GDM1 (cell line): ENCODE measurements around the gene RGPD6.
"Not testable (repeated sequence)": the region's sequence is repeated elsewhere in the genome, so short reads cannot be mapped to it uniquely, and the experiment has no call there.

ENCODE experiments used
- DNase-seq: peaks from one replicate; lab custom pipeline; 2025; lab: John Stamatoyannopoulos, UW

Gene RGPD6

DNA sequence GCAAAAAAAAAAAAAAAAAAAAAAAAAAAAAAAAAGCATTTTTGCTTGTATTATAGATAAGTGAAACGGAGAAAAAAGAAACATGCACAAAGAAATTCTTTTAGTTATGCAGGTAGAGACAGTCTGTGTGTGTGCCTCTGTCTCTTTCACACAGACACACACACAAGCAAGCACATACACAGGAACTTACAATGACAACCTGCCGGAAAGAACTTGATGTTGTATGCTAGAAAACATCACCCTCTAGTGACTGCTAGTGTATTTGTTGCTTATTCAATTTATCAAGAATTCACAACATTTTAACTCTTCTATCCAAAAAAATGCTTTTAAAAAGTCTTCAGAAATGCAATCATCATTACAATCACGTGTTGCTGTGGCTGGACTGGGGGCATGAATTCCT lies 95.8 kb downstream of the RGPD6 start:
- not testable (repeated sequence) for DNase-seq

DNA sequence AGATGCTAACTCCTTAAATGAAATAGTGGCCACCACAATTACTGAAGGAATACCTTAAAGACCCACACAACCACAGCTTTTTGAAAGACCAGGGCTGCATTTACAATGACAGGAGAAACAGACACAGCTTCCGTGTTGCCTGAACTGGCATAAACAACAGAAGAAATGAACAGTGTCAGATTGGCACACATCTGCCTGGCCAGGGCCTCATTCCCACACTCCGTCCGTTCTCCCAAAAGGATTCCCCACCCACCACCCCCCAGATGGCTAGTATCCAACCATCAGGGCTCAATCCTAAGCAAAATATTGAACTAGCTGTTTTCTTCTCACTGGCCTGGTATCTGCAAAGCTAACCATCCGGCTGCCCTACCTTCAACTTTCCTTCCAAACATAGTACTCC lies 96.9 kb downstream of the RGPD6 start:
- not testable (repeated sequence) for DNase-seq

DNA sequence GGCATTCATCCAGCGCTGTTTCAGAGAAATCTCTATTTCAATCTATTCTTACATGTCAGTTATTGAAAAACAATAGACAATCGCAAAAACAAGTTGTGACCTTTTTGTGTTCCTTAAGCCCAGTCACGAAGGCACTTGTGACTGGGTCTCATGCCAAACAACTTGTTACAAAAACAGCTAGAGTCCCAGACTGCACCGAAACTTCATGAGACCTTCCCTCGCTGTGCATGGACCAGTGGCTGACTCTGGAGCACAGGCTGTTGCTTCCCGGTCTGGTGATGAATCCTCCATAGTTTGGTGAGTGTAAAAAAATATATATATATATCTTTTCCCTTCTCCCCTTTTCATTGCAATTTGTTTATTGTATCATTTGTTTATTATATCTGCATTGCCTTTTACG lies 99.7 kb downstream of the RGPD6 start:
- not testable (repeated sequence) for DNase-seq

DNA sequence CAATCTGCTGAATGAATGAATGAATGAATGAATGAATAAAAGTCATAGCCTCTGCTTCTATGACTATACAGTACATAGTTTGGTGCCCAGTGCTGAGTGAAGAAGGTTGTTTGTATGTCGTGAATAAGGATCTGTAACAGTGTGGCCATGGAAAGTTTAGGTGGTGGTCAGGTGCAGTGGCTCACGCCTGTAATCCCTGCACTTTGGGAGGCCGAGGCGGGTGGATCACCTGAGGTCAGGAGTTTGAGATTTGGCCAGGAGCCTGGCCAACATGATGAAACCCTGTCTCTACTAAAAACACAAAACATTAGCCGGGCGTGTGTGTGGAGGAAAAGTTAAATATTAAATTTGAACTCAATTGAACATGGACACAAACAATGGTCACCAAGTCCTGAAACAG lies 100.1 kb downstream of the RGPD6 start:
- DNase-seq, result not testable (repeated sequence)

DNA sequence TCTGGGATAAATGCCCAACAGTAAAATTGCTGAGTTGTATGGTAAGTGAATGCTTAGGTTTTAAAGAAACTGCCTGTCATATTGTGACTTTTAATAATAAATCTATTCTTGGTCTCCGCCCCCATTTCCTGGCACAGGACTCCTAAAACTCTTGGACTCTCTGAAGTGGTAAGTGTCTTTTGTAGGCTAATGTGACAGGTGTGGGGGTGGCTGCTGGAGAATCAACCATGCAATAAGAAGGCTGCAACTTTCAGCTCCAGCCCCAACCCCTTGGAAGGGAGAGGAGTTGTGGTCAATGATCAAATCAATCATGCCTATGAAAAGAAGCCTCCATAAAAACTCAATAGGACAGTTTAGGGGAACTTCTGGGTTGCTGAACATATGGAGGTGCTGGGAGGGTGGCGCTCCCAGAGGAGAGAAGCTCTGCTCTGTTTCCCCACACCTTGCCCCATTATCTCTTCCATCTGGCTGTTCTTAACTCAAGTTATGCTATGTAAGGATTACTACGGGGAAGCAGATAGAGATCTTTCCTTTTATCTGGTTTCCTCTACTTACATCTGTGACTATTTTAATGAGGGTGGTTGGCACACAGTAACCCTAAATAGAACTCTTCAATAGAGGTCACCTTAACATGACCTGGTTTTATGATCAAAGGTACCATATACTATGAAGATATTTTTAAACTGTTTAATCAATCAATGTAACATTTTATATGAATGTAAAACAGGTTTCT lies 101.2 kb downstream of the RGPD6 start:
- DNase-seq, result not testable (repeated sequence)

DNA sequence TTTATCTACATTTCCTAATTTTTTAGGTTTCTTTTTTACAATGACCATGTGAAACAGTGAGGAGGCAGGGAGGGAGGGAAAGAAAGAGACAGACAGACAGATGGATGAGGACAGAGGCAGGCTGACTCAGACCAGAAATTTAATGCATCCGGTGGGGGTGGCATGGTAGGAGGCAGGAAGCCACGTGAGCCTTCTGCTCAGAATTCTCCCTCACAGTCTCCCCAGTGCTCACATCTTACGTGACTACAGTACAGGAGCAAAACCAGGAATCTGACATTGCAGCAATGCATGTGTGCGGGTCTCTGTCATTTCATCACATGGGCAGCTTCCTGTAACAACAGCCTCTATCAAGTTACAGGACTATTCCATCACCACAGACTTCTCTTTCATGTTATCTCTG lies 102.1 kb downstream of the RGPD6 start:
- DNase-seq, result not testable (repeated sequence)

DNA sequence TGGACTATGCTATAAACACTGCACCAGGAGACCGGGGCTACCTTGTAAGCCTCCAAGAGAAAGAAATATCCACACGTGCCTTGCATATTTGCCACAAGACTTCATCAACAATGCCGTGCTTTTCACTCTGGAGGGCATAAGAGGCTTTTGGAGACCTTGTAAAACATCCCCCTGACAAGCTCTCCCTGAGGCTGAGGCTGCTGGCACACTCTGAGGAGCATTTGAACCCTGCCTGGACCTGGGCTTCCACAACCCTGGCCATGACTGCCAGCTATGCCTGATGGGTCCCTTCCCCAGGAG lies 104.0 kb downstream of the RGPD6 start:
- DNase-seq, result not testable (repeated sequence)

DNA sequence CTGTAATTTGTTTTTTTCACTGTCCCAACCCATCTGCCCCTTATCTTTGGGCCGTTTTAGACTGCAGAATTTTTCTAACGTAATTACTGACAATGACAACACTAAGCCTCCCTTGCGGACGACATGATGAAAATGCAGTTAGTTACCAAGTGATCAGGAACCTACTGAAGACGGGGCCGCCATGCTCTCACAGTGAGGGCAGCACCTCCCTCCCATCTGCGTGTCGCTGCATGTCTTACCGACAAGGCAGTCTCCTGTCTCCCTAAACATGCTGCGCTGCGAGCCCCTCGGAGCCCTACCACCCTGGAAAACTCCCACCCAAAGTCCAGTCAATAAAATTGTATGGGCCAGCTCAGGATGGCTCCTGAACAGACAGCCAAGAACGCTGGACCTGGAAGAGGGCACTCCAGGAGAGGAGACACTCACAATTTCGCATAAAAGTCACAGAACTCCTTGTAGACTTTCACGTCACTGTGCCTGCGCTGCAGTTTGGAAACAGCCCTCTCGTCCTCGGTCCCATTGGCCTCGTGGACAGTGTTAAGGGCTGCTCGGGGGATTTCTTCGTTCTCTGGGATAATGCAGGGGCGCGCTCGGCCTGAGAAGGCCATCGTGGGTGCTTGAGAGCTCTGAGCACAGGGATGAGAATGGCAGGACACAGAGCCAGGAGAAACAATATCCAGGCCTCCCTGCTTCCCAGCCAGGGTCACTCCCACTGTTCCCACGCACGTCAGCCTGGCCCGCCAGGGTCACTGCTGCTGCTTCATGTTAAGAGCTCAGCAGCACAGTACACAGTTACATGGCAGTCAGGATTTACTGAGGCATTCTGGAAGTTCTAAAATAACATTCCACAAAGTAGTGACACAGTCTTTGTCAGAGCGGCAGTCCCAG lies 104.6 kb downstream of the RGPD6 start, which contains the start of gene LIMS4:
Gene LIMS4 (minus strand): TSS at position 646 of the 888 bp plus-strand sequence. CDS start 38 bp downstream, at position 608.
- not testable (repeated sequence) for DNase-seq

DNA sequence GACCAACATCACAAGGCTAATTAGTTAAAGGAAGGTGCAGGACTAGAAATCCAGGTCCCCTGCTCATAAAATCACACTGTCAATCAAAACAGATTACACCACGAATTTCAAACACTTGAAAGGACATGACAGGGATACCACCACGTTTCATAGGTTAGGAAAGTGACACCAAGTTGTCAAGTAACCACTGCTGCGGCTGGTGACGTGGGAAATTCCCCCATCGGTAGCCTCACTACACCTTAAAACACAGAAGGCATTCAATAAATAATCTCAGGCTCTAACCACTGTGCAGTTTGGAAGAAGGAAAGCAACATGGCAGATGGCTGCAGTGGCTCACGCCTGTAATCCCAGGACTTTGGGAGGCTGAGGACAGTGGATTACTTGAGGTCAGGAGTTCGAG lies 108.1 kb downstream of the RGPD6 start:
- not testable (repeated sequence) for DNase-seq

DNA sequence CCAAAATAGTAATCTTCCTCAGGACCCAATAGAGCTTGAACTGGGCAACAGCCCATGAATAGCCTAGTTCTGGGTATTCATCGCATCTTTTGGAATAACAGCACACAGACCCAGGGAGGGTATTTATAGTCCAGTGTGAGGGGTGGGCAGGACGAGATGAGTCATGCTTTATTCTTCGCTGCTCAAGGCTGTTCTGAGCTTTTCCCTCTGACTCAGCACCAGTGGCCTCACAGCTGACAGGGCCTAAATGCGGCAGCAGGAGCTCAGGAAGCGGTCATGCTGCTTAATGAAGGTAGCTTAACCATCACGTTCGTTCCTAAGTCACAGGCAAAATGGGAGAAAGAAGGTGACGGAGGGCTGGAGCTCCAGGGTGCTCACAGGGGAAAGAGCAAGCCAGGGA lies 111.7 kb downstream of the RGPD6 start:
- DNase-seq, result not testable (repeated sequence)
